Mucosa of stomach (tissue), 1 donor: ENCODE data around the gene FRMPD2.
"Not testable (repeated sequence)": the region's sequence is repeated elsewhere in the genome, so short reads cannot be mapped to it uniquely, and the experiment has no call there.

Experiments used
- H3K27me3 ChIP-seq: one replicate; pipeline ENCODE4 v1.7.0; 2013; ENCODE audit warnings: mild to moderate bottlenecking, low read length; ENCODE audit not compliant: control insufficient read depth, insufficient read depth
- H3K36me3 ChIP-seq: one replicate; pipeline ENCODE4 v1.7.0; 2013; ENCODE audit warnings: low read length; ENCODE audit not compliant: control insufficient read depth, insufficient read depth
- H3K4me1 ChIP-seq: one replicate; pipeline ENCODE4 v1.7.0; 2013; ENCODE audit warnings: mild to moderate bottlenecking, low read length; ENCODE audit not compliant: control insufficient read depth, insufficient read depth
- H3K4me3 ChIP-seq: one replicate; pipeline ENCODE4 v1.7.0; 2013; ENCODE audit warnings: low read length
- H3K9ac ChIP-seq: one replicate; pipeline ENCODE4 v1.7.0; 2013; ENCODE audit warnings: mild to moderate bottlenecking, low read length, moderate library complexity
- H3K9me3 ChIP-seq: one replicate; pipeline ENCODE4 v1.7.0; 2013; ENCODE audit warnings: mild to moderate bottlenecking, low read length, moderate library complexity; ENCODE audit not compliant: control insufficient read depth
- donor health status: Pancreatic carcinoma.

FRMPD2 gene

GRCh38 chr10:48221031-48221430 lies 53.5 kb downstream of the FRMPD2 start:
- H3K9me3 ChIP-seq, H3K9ac ChIP-seq: not testable (repeated sequence)

GRCh38 chr10:48219194-48219593 lies 55.3 kb downstream of the FRMPD2 start:
- H3K27me3 ChIP-seq: no peaks in the 10 kb centered on the region
- H3K9me3 ChIP-seq: no peaks in the 10 kb centered on the region
- H3K36me3 ChIP-seq: no peaks in the 10 kb centered on the region
- H3K9ac ChIP-seq: no peak overlapping the region
- H3K4me1 ChIP-seq: no peaks in the 10 kb centered on the region
- H3K4me3 ChIP-seq: no peak overlapping the region

More at GRCh38 chr10:48221031-48221430, 53.5 kb downstream of the FRMPD2 start:
- H3K27me3 ChIP-seq, H3K4me3 ChIP-seq, H3K36me3 ChIP-seq, H3K4me1 ChIP-seq: not testable (repeated sequence)

- no peak overlapping the region for H3K9ac ChIP-seq
- H3K9me3 ChIP-seq: no peaks in the 10 kb centered on the region
- H3K36me3 ChIP-seq: no peaks in the 10 kb centered on the region
- H3K4me1 ChIP-seq: no peaks in the 10 kb centered on the region
- H3K4me3 ChIP-seq: no peak overlapping the region
- no peaks in the 10 kb centered on the region for H3K27me3 ChIP-seq
Measured at GRCh38 chr10:48216744-48217143, 57.8 kb downstream of the FRMPD2 start.

GRCh38 chr10:48216204-48216505 lies 58.3 kb downstream of the FRMPD2 start:
- no peaks in the 10 kb centered on the region for H3K27me3 ChIP-seq
- H3K36me3 ChIP-seq: no peaks in the 10 kb centered on the region
- no peaks in the 10 kb centered on the region for H3K9me3 ChIP-seq
- no peak overlapping the region for H3K9ac ChIP-seq
- H3K4me1 ChIP-seq: no peaks in the 10 kb centered on the region
- no peak overlapping the region for H3K4me3 ChIP-seq

GRCh38 chr10:48215486-48216203 lies 58.9 kb downstream of the FRMPD2 start:
- no peaks in the 10 kb centered on the region for H3K9me3 ChIP-seq
- no peaks in the 10 kb centered on the region for H3K27me3 ChIP-seq
- H3K36me3 ChIP-seq: no peaks in the 10 kb centered on the region
- no peak overlapping the region for H3K4me3 ChIP-seq
- H3K4me1 ChIP-seq: no peaks in the 10 kb centered on the region
- H3K9ac ChIP-seq: no peak overlapping the region

- Histone ChIP-seq H3K36me3 (no peaks in the 10 kb centered on the region), H3K27me3 (no peaks in the 10 kb centered on the region), H3K4me1 (no peaks in the 10 kb centered on the region), H3K4me3 (no peak overlapping the region), H3K9me3 (no peaks in the 10 kb centered on the region), H3K9ac (no peak overlapping the region)
Measured at GRCh38 chr10:48214716-48215485, 59.6 kb downstream of the FRMPD2 start.

- H3K9me3 ChIP-seq: no peaks in the 10 kb centered on the region
- H3K4me3 ChIP-seq: no peak overlapping the region
- H3K36me3 ChIP-seq: no peaks in the 10 kb centered on the region
- H3K27me3 ChIP-seq: no peaks in the 10 kb centered on the region
- H3K4me1 ChIP-seq: no peaks in the 10 kb centered on the region
- H3K9ac ChIP-seq: no peak overlapping the region
Measured at GRCh38 chr10:48213047-48213446, 61.4 kb downstream of the FRMPD2 start.

- no peaks in the 10 kb centered on the region for H3K27me3 ChIP-seq
- H3K4me1 ChIP-seq: no peaks in the 10 kb centered on the region
- no peak overlapping the region for H3K4me3 ChIP-seq
Measured at GRCh38 chr10:48211777-48212176, 62.7 kb downstream of the FRMPD2 start.

GRCh38 chr10:48210966-48211365 lies 63.5 kb downstream of the FRMPD2 start:
- H3K9ac ChIP-seq: no peak overlapping the region
- no peak overlapping the region for H3K4me3 ChIP-seq
- no peaks in the 10 kb centered on the region for H3K9me3 ChIP-seq
- no peaks in the 10 kb centered on the region for H3K36me3 ChIP-seq
- H3K4me1 ChIP-seq: no peaks in the 10 kb centered on the region
- no peaks in the 10 kb centered on the region for H3K27me3 ChIP-seq

More at GRCh38 chr10:48211777-48212176, 62.7 kb downstream of the FRMPD2 start:
- no peaks in the 10 kb centered on the region for H3K36me3 ChIP-seq
- no peaks in the 10 kb centered on the region for H3K9me3 ChIP-seq
- no peak overlapping the region for H3K9ac ChIP-seq

GRCh38 chr10:48210391-48210790 lies 64.1 kb downstream of the FRMPD2 start:
- no peaks in the 10 kb centered on the region for H3K36me3 ChIP-seq
- no peaks in the 10 kb centered on the region for H3K9me3 ChIP-seq
- H3K4me3 ChIP-seq: no peak overlapping the region
- H3K27me3 ChIP-seq: no peaks in the 10 kb centered on the region
- H3K4me1 ChIP-seq: no peaks in the 10 kb centered on the region
- H3K9ac ChIP-seq: no peak overlapping the region

GRCh38 chr10:48209241-48209640 lies 65.3 kb downstream of the FRMPD2 start:
- no peaks in the 10 kb centered on the region for H3K36me3 ChIP-seq
- H3K4me1 ChIP-seq: no peaks in the 10 kb centered on the region
- H3K9me3 ChIP-seq: no peaks in the 10 kb centered on the region
- H3K9ac ChIP-seq: no peak overlapping the region
- no peak overlapping the region for H3K4me3 ChIP-seq
- H3K27me3 ChIP-seq: no peaks in the 10 kb centered on the region

- H3K4me1 ChIP-seq: no peaks in the 10 kb centered on the region
- H3K9ac ChIP-seq: no peak overlapping the region
- H3K36me3 ChIP-seq: no peaks in the 10 kb centered on the region
- H3K27me3 ChIP-seq: no peaks in the 10 kb centered on the region
- no peaks in the 10 kb centered on the region for H3K9me3 ChIP-seq
- no peak overlapping the region for H3K4me3 ChIP-seq
Measured at GRCh38 chr10:48207853-48208252, 66.6 kb downstream of the FRMPD2 start.
